ENCODE measurements around the gene DCX. TPM values are rescaled to one million over a fixed set of nuclear protein-coding genes. Genes with fewer than 3 reads are reported as not detected.

DCX gene
- total and polyA plus RNA-seq, 2 of the 13 experiments (the other 11 are each of a cell fraction or from before 2014, with no cell fraction given), result not detected

DNA sequence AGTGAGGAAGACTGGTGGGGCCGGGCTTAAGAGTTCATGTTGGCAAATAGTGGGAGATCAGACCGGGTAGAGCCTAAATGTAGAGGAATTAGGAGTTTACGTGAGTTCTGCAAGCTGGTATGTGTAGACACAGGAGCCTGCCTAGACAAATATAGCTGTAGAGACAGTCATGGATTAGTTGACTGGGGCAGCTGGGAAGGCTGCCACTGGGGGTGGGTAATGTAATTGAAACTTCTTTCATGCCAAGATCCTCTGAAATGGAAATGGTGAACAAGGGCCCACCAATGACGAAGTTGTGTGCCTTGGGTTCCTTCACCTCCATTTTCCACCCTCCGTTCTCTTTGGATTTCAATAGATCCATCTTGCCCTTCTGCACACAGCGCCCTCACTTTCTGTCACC lies 129.9 kb downstream of the DCX start (continued):
- no peak for TF ChIP-seq ATF6 (CRISPR knock-in tag; conservative IDR thresholded peaks at IDR 0.05)
- no peak for TF ChIP-seq ZNF740 (CRISPR knock-in tag; IDR thresholded peaks at IDR 0.05)
- TF ChIP-seq, protein P1, sequence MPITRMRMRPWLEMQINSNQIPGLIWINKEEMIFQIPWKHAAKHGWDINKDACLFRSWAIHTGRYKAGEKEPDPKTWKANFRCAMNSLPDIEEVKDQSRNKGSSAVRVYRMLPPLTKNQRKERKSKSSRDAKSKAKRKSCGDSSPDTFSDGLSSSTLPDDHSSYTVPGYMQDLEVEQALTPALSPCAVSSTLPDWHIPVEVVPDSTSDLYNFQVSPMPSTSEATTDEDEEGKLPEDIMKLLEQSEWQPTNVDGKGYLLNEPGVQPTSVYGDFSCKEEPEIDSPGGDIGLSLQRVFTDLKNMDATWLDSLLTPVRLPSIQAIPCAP (CRISPR knock-in tag; IDR thresholded peaks at IDR 0.05; ENCODE audit: low read depth), result no peak
- TF ChIP-seq, protein P2, sequence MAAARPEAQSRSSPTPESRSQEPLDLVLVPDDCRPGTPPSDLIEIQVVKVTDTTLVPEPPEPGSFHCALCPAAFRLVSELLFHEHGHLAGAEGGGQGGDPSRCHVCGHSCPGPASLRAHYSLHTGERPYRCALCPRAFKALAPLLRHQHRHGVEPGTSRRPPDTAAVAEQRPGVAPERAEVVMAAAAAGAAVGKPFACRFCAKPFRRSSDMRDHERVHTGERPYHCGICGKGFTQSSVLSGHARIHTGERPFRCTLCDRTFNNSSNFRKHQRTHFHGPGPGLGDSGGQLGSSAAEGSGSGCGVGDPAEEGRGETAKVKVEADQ (CRISPR knock-in tag; IDR thresholded peaks at IDR 0.05; ENCODE audit: borderline replicate concordance), result no peak
- TF ChIP-seq PAX8 (CRISPR knock-in tag; IDR thresholded peaks at IDR 0.05; ENCODE audit: borderline replicate concordance), result no peak

DNA sequence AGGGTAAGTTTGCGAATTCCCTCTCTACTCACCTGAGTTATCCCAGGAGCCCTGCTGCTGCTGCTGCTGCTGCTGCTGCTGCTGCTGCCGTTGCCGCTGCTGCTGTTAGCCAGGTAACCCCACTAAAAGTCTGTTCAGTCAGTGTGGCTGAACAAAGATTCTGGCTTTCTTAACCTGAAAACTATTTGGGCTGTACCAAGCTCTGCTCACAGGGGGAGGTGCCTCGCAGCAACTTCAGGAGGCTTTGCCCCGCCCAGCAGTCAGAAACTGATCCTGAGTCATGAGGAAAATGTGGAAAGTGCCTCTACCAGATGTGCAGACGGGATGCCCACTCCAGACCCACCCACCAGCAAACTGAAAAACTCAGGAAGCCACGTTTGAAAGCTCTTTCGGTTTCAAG lies 141.7 kb downstream of the DCX start, which contains the start of gene CAPN6:
Gene CAPN6, minus strand, starts transcription at position 145 of the 400 bp plus-strand sequence. CDS start 6,547 bp downstream, outside the sequence.
- Histone ChIP-seq H3K9ac (ENCODE audit: insufficient read depth, low read depth, low read length) (no peak within 1 kb of the TSS), H2AFZ (ENCODE audit: low read length) (no peak within 1 kb of the TSS), H3K4me1 (ENCODE audit: insufficient read depth, low read length) (no peaks in the 10 kb centered on the region), H3K79me2 (ENCODE audit: insufficient read depth, low read length) (no peaks in the 10 kb centered on the region), H3K4me3 (replicated peaks in 1 of 3; ENCODE audit: insufficient read depth in 1 of 3, low read depth in 2 of 3, low read length in 3 of 3) (no peak within 1 kb of the TSS), H3K27ac (ENCODE audit: extremely low read length, insufficient read depth, low read length) (no peak within 1 kb of the TSS), H3K36me3 (replicated peaks in 1 of 2; ENCODE audit: control insufficient read depth in 1 of 2, insufficient read depth in 2 of 2, low read length in 2 of 2) (no peaks in the 10 kb centered on the region), H3K4me2 (ENCODE audit: low read depth, low read length) (no peak within 1 kb of the TSS), H3K27me3 (ENCODE audit: control insufficient read depth in 1 of 2, insufficient read depth in 2 of 2, low read length in 2 of 2) (no peaks in the 10 kb centered on the region), H4K20me1 (ENCODE audit: insufficient read depth, low read length) (no peaks in the 10 kb centered on the region), H3K9me3 (ENCODE audit: low read length) (no peaks in the 10 kb centered on the region)
- DNase-seq (ENCODE audit: low spot score) (no peak), FAIRE-seq (no peak), ATAC-seq (no peak)
- no TSS peak for BruUV-seq (replicated peaks)
- intact Hi-C loops (cut with micrococcal nuclease; ENCODE audit: unreplicated experiment), result no loop called here
- CTCF ChIA-PET (ENCODE audit: low intra/inter-chr PET ratio, low total read pairs), result no interaction called here
- 41% methylated on average over 6 of the region's 8 CpGs for WGBS (ENCODE audit: low lambda C conversion rate)
- in situ Hi-C loops (cut with HindIII; ENCODE audit: extremely low pct_ligation_motif_present, low pct_unique_long_range_greater_than_20kb), result no loop called here
- TF ChIP-seq PRDM10 (CRISPR knock-in tag; IDR thresholded peaks at IDR 0.05; ENCODE audit: low read depth) (peak; percentile 77), RBM22 (optimal IDR thresholded peaks at IDR 0.05; ENCODE audit: low read length) (no peak), PRDM15 (CRISPR knock-in tag; IDR thresholded peaks at IDR 0.05) (0 out of 2 replicates have a peak, but pooled peaks have one; percentile 34)
- POLR2A ChIA-PET, result no interaction called here

All from HepG2 (cell line).